GM18517 (cell line): ENCODE measurements around the gene SORCS2.

Source experiments
- ATAC-seq: cut with Tn5 transposase; IDR thresholded peaks from one replicate; pipeline ENCODE4 v1.9.1; 2021; ENCODE audit warnings: mild to moderate bottlenecking, moderate library complexity; ENCODE audit not compliant: unreplicated experiment

Gene SORCS2

GRCh38 chr4:7384929-7385890 is 192.9 kb downstream of the SORCS2 start:
- no peak for ATAC-seq

GRCh38 chr4:7387925-7388324 is 195.6 kb downstream of the SORCS2 start:
- no peak for ATAC-seq

DNA sequence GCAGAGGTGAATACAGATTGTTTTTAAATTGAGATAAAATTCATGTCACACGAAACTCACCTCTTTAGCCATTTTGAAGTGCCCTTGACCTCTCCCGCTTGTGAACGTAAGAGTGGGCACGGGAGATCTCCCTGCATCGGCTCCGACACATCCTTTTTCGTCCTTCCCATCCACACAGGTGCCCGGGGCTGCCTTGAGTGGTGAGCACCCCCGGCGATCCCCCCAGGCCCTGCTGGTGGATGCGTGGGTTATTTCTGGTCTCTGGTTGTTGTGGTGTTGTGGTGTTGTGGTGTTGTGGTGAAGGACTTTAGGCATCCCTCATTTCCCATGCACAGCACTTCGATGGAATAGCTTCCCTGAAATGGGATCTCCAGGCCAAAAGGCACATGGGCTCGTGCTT is 196.3 kb downstream of the SORCS2 start:
- ATAC-seq = no peak

- no peak for ATAC-seq
These were observed 196.9 kb downstream of the SORCS2 start for GRCh38 chr4:7389101-7389701.

DNA sequence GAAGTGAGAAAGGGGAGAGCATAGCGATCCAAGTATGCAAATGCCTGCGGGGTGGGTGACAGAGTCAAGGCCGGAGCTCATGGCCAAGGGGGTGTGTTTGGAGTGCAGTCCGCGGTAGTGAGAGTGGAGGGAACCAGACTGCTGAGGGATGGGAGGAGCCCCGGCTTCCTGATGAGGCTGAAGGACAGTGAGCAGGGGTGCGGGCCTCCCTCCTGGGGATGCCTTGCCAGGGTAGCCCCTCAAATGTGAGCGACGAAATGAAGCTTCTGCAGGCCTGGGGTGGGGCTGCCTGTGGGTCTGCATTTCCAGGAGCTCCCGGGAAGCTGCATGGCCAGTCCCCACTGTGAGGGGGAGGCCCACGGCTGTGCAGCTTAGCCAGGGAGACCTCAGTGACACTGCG is 197.4 kb downstream of the SORCS2 start:
- ATAC-seq = no peak

DNA sequence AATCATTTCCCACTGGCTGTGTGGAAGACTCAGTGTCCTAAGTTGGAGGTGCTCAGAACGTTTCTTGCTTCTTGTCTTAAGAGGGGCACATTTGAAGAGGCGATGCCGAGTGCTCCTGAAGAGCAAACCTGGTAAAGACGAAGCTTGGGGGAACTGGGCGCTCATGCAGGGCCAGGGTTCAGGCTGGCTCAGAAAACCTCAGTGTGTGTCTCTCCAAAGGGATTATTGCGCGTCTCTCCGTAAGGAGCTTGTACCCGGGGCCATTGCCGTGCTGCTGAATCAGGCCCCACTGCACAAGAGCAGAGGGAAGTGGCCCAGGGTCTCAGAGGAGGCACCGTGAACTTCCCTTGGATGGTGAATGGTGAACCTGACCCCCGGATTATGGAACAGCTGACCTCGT is 198.0 kb downstream of the SORCS2 start:
- no peak for ATAC-seq

DNA sequence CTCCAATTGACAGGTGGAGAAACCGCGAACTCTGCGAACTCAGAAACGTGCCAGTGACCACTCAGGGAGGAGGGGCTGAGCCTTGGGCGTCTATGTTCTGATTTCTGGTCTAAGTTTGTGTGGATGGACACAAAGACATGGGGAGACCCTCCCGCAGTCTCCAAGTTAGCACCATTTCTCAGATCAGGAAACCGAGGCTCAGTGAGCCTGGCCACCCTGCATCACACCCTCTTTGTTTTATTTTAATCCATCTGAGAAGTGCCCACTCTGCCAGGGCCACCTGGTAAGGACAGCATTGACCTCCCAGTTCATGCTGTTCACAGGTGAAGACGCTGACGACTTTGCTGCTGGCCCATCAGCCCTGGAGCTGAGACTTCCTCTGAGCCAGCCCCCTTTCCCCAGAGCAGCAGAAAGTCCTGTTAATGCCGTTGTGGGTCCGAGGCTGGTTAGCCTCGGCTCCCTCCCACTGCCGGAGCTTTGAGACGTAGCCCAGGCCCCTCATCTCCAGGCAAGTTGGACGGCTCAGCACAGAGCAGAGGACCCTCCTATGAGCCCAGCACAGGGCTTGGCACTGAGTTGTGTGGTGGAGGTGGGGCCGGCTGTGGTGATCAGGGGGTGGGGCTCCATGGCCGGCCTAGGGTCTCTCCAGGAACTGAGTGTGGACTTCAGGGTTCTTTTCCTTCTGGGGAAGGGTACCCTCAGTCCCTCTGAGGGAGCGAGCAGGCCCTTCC is 198.7 kb downstream of the SORCS2 start:
- no peak for ATAC-seq

- no peak for ATAC-seq
These were observed 199.5 kb downstream of the SORCS2 start for GRCh38 chr4:7391637-7392437.

DNA sequence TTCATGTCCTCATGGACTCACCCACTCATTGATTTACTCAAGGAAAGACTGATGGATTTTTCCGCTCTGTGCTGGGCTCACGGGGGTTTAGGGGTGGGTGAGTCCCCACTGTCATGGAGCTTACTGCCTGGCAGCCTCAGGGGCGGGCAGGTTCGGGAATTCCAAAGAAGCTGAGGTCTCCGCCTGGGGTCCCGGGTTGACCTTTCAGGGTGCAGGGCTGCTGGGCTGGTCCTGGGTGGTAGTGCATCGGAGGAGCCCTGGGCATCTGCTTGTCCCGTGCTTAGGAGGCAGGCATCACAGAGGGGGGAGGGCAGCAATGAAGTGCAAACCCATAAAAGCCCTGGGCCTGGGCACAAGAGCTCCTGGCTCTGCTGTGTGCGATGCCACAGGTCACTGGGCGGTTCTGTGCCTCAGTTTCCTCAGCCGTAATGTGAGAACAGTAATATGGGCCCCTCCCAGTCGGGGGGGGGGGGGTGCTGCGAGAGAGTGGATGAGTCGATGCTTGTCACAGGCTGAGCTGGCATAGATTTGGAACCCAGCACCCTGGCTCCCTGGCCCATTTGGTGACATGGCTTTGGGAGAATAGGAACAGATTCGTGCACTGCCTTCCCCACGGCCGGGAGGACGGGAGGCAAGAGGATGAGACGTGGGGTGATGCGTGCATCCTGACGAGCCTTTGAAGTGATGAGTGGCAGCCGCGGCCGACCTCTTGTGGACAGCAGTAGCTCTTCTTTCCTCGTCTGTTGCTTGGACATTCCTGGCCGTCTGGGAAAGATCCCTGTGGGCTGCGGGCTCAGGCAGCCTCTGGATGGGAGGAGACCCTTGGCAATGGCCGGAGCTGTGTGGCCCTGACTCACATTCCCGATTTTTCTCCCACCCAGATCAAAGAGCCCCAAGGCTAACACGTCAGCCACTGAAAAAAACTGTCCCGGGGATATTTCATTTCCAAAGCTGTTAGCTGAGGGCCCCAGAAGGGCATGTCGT is 200.4 kb downstream of the SORCS2 start:
- ATAC-seq = no peak

- ATAC-seq = no peak
These were observed 201.6 kb downstream of the SORCS2 start for GRCh38 chr4:7393601-7394575.

GRCh38 chr4:7394681-7395451 is 202.5 kb downstream of the SORCS2 start:
- no peak for ATAC-seq

DNA sequence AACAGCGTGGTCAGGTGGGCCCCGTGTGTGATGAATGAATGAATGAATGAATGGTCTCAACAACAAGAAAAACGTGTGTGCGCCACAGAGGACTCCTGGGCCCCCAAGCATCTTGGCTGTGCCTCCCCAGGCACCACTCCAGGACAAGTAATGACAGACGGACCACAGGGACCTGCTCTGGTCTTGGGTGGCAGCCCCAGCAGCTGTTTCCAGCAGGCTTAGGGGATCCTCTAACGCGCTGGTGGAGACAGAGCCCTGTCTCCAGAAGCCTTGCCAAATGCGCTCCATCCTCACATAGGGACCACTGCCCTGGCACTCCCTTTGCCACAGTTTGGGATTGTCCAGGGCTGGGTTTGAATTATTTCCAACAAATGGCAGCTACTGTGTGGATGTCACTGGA is 203.3 kb downstream of the SORCS2 start:
- ATAC-seq = no peak

DNA sequence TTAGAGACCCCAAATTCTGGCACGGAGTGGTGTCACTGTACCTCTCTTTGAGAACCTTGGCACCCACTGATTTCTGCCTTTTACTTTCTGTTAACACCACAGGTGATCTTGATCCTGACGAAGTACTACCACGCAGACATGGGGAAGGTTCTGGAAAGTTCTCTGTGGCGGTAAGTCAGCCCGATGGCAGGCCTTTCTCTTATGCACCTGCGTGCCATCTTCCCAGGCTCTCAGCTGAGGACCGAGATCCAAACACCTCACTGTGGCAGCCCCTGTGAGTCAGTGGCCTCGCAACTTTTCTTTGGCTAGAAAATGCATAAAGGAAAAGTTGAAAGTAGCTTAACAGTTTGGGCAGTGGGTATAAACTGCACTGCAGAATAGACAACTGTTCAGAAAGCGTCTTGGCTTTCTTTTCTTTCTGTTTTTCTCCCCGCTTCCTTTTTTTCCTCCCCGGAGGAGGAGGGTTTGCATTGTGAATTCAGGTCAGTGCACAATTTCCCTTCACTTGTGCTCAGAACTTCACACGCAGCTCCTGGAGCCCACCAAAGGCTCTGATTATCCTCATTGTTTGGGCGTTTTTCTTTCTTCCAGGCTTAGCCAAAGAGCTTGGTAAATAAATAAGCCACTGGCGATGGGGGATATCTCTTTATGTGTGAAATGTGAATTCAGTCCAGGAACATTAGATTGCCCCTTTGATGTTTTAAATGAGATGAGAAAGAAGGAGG is 204.0 kb downstream of the SORCS2 start:
- ATAC-seq = no peak

GRCh38 chr4:7397206-7398103 is 205.1 kb downstream of the SORCS2 start:
- no peak for ATAC-seq

DNA sequence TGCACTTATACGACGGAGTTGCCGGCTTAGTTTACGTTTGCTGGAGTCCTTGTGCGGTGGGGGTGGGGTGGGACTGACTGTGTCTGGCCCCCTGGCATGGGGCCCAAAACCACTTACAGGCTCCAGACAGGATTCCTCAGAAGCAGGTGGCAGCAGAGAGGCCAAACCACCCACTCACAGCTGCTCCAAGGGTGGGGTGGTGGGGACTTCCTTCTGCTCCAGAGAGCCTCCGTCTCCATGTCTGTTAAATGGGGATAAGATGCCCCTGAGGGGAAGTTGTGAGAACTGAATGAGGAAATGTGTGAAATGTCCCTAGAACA is 205.7 kb downstream of the SORCS2 start:
- no peak for ATAC-seq

DNA sequence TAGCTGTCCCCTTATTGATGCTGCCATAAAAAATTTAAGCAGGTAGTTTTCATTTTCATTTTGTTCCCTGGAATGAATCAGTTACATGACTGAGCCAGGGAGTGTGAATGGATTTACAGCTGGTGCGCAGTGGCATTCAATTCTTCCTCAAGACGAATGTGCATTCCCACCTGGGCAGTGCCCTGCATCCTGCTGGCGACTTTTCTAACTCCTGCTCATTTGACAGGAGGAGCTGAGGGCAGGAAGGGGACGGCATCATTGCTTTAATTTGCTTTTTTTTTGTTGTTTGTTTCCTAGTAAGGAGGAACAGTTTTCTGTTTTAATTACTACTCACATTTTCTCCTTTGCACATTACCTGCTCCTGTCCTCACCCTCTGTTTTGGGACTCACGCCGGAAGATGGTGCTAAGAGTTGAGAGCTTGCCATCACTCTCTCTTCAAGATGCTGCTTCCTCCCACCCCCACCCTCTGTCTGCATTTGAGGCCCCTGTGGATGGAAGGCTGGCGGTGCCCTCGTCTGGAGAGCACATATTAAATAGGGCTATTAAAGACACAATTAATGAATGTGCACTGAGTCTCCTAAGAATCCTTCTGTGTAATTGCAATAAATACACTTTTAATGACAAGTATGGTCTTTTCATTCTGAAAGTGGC is 206.6 kb downstream of the SORCS2 start:
- no peak for ATAC-seq
